Astrocyte (in vitro differentiated cells and primary cell): ENCODE data around the gene CKAP4.

Experiments used
- EZH2 ChIP-seq: IDR thresholded peaks from 2 replicates; pipeline ENCODE4 v1.6.1; 2012; ENCODE audit warnings: mild to moderate bottlenecking, low read length, inconsistent platforms; ENCODE audit not compliant: insufficient read depth
- TF ChIP-seq, protein P1 (sequence below): IDR thresholded peaks from 2 replicates; pipeline ENCODE4 v1.5.1; 2011; ENCODE audit warnings: low read depth, mild to moderate bottlenecking, inconsistent platforms, low read length, moderate library complexity; ENCODE audit not compliant: insufficient read depth

DNA sequence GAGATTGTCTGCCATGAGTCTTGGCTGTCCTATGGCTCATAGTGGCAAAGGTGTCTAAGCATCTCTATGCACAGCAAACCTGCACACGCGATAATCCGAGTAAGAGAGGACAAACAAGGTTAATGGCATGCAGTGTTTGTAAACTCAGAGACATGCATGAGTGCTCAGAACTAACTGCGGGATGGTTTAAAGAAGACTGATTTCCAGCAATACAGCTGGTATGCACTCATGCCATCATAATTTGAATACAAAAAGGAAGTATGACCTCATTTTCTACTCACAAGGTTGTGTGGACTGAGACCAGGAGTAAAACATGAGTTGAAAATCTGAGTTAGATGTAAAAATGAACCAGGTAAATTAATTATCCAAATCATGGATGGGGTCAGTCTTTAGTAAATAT, 38.2 kb upstream of the CKAP4 start:
- TF ChIP-seq, protein P1, sequence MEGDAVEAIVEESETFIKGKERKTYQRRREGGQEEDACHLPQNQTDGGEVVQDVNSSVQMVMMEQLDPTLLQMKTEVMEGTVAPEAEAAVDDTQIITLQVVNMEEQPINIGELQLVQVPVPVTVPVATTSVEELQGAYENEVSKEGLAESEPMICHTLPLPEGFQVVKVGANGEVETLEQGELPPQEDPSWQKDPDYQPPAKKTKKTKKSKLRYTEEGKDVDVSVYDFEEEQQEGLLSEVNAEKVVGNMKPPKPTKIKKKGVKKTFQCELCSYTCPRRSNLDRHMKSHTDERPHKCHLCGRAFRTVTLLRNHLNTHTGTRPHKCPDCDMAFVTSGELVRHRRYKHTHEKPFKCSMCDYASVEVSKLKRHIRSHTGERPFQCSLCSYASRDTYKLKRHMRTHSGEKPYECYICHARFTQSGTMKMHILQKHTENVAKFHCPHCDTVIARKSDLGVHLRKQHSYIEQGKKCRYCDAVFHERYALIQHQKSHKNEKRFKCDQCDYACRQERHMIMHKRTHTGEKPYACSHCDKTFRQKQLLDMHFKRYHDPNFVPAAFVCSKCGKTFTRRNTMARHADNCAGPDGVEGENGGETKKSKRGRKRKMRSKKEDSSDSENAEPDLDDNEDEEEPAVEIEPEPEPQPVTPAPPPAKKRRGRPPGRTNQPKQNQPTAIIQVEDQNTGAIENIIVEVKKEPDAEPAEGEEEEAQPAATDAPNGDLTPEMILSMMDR = no peak
- TF ChIP-seq EZH2 = no peak
